Measurements from ENCODE around the gene IL17RE.
"Not testable (repeated sequence)": the region's sequence is repeated elsewhere in the genome, so short reads cannot be mapped to it uniquely, and the experiment has no call there.

DNA sequence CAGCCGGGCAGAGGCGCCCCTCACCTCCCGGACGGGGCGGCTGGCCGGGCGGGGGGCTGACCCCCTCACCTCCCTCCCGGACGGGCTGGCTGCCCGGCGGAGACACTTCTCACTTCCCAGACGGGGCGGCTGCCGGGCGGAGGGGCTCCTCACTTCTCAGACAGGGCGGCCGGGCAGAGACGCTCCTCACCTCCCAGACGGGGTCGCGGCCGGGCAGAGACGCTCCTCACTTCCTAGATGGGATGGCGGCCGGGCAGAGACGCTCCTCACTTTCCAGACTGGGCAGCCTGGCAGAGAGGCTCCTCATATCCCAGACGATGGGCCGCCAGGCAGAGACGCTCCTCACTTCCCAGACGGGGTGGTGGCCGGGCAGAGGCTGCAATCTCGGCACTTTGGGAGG lies 37.3 kb downstream of the IL17RE start:
- TF ChIP-seq, protein P1, sequence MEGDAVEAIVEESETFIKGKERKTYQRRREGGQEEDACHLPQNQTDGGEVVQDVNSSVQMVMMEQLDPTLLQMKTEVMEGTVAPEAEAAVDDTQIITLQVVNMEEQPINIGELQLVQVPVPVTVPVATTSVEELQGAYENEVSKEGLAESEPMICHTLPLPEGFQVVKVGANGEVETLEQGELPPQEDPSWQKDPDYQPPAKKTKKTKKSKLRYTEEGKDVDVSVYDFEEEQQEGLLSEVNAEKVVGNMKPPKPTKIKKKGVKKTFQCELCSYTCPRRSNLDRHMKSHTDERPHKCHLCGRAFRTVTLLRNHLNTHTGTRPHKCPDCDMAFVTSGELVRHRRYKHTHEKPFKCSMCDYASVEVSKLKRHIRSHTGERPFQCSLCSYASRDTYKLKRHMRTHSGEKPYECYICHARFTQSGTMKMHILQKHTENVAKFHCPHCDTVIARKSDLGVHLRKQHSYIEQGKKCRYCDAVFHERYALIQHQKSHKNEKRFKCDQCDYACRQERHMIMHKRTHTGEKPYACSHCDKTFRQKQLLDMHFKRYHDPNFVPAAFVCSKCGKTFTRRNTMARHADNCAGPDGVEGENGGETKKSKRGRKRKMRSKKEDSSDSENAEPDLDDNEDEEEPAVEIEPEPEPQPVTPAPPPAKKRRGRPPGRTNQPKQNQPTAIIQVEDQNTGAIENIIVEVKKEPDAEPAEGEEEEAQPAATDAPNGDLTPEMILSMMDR (conservative IDR thresholded peaks at IDR 0.05): not testable (repeated sequence)
- TF ChIP-seq ZFX (IDR thresholded peaks at IDR 0.05): not testable (repeated sequence)

Data from C4-2B (cell line).